Panc1 (cell line): ENCODE data around the gene LMLN. TPM values are rescaled to one million over a fixed set of nuclear protein-coding genes. Genes with fewer than 3 reads are reported as not detected.

Source experiments
- ATAC-seq: fragments of 200-7000 bp; cut with Tn5 transposase; 2 replicates; pipeline ENCODE4 v1.9.1; 2020; ENCODE audit warnings: mild to moderate bottlenecking, moderate library complexity
- BruUV-seq: library from RNA; stranded (reverse); fragments of 400-500 nt; replicated peaks from 2 replicates; lab custom pipeline; 2021; lab: Mats Ljungman, UMichigan
- CTCF ChIA-PET: fragments of 300-600 bp; sonication (Branson Sonifier 250); formaldehyde crosslinking; loops from one replicate; lab custom pipeline; 2022; ENCODE audit warnings: antibody characterized with exemption; lab: Charles Lee
- POLR2A ChIA-PET: fragments of 300-600 bp; sonication (Branson Sonifier 250); formaldehyde crosslinking; loops from one replicate; lab custom pipeline; 2022; ENCODE audit warnings: antibody characterized with exemption; lab: Charles Lee
- DNase-seq: peaks from one replicate; pipeline ENCODE4 v3.0.0-alpha.2; 2010; ENCODE audit warnings: low read depth, low spot score
- H3K27ac ChIP-seq: 2 replicates; pipeline ENCODE4 v1.5.1; 2011; ENCODE audit warnings: mild to moderate bottlenecking, low read length, inconsistent platforms
- H3K27me3 ChIP-seq: fragments of 200-500 bp; sonication (Bioruptor generic); 2 replicates; pipeline ENCODE4 v1.6.0; 2014; ENCODE audit warnings: low read length, inconsistent platforms; ENCODE audit not compliant: control insufficient read depth, insufficient read depth
- H3K36me3 ChIP-seq: fragments of 200-500 bp; sonication (Bioruptor generic); 2 replicates; pipeline ENCODE4 v1.5.1; 2014; ENCODE audit warnings: inconsistent platforms, mild to moderate bottlenecking, low read length, moderate library complexity; ENCODE audit not compliant: control insufficient read depth, insufficient read depth
- H3K4me1 ChIP-seq: 2 replicates; pipeline ENCODE4 v1.5.1; 2011; ENCODE audit warnings: inconsistent platforms, mild to moderate bottlenecking, low read length, moderate library complexity; ENCODE audit not compliant: control insufficient read depth, insufficient read depth
- H3K4me3 ChIP-seq, 2 experiments: 2 replicates each; pipeline ENCODE4 v1.5.1; 2011 to 2012; ENCODE audit warnings: low read depth in 2 of 2, low read length in 2 of 2, mild to moderate bottlenecking in 2 of 2, inconsistent platforms in 1 of 2, moderate library complexity in 1 of 2
- H3K9me3 ChIP-seq: fragments of 200-500 bp; sonication (Bioruptor generic); 2 replicates; pipeline ENCODE4 v1.5.1; 2014; ENCODE audit warnings: low read depth, mild to moderate bottlenecking, inconsistent platforms, low read length, moderate library complexity; ENCODE audit not compliant: control insufficient read depth, insufficient read depth
- POLR2AphosphoS5 ChIP-seq: IDR thresholded peaks from 2 replicates; pipeline ENCODE4 v1.6.1; 2012; ENCODE audit warnings: mild to moderate bottlenecking, low read depth, low read length, moderate library complexity
- SIN3A ChIP-seq: IDR thresholded peaks from 2 replicates; pipeline ENCODE4 v1.6.1; 2012; ENCODE audit warnings: low read depth, mild to moderate bottlenecking, low read length, moderate library complexity, borderline replicate concordance; ENCODE audit not compliant: insufficient read depth
- TCF7L2 ChIP-seq: IDR thresholded peaks from 2 replicates; pipeline ENCODE4 v1.6.1; 2011; ENCODE audit warnings: mild to moderate bottlenecking, low read depth, low read length, inconsistent platforms
- in situ Hi-C: cut with HindIII; loops from 2 replicates; pipeline ENCODE4 v1.10.0; 2016; ENCODE audit warnings: low sequenced_read_pairs, low pct_unique_long_range_greater_than_20kb
- intact Hi-C: fragments of 100-400 bp; cut with micrococcal nuclease; formaldehyde crosslinking; loops from one replicate; pipeline ENCODE4 v1.10.0; 2022; ENCODE audit not compliant: unreplicated experiment
- total RNA-seq: library from RNA; stranded (reverse); gene quantifications from one replicate; pipeline ENCODE4 v1.2.1, GENCODE V29; 2021; ENCODE audit not compliant: unreplicated experiment
- TF ChIP-seq, protein P1 (sequence below): fragments of 450-650 bp; IDR thresholded peaks from 2 replicates; pipeline ENCODE4 v1.5.1; 2017; ENCODE audit warnings: mild to moderate bottlenecking
- TF ChIP-seq, protein P2 (sequence below), 2 experiments: IDR thresholded peaks; 2 replicates each; pipeline ENCODE4 v1.6.1; 2011 to 2012; ENCODE audit warnings: low read depth in 2 of 2, control low read depth in 1 of 2, low read length in 1 of 2, mild to moderate bottlenecking in 1 of 2, moderate library complexity in 1 of 2; ENCODE audit not compliant: insufficient read depth in 1 of 2

The LMLN gene
- total RNA-seq, 1 experiment from 2014 or later, result 21.8 TPM

GRCh38 chr3:198079771-198080520 is 119.9 kb downstream of the LMLN start:
- Histone ChIP-seq H3K36me3 (0 out of 2 replicates have a peak, but pooled peaks cover 2% of the 10 kb centered on the region), H3K9me3 (no peaks in the 10 kb centered on the region), H3K4me1 (peaks cover 6% of the 10 kb centered on the region), H3K27ac (peak overlapping the region; percentile 63; the same call in 1 of the 2 replicates), H3K4me3 (peak overlapping the region; percentile 53 to 74), H3K27me3 (peaks cover 25% of the 10 kb centered on the region)
- DNase-seq (no peak), ATAC-seq (peak; percentile 79)
- in situ Hi-C loops (no loop called here), intact Hi-C loops (no loop called here)
- ChIA-PET CTCF (interaction anchor here (0.6 to 1.6 kb wide), 7 partner anchors 8 to 177 kb away, joined by 3 to 5 read pairs (median 4); no protein-coding TSS in a partner anchor), POLR2A (no interaction called here)
- TF ChIP-seq SIN3A (no peak), POLR2AphosphoS5 (no peak), TCF7L2 (no peak)
- TF ChIP-seq, protein P1, sequence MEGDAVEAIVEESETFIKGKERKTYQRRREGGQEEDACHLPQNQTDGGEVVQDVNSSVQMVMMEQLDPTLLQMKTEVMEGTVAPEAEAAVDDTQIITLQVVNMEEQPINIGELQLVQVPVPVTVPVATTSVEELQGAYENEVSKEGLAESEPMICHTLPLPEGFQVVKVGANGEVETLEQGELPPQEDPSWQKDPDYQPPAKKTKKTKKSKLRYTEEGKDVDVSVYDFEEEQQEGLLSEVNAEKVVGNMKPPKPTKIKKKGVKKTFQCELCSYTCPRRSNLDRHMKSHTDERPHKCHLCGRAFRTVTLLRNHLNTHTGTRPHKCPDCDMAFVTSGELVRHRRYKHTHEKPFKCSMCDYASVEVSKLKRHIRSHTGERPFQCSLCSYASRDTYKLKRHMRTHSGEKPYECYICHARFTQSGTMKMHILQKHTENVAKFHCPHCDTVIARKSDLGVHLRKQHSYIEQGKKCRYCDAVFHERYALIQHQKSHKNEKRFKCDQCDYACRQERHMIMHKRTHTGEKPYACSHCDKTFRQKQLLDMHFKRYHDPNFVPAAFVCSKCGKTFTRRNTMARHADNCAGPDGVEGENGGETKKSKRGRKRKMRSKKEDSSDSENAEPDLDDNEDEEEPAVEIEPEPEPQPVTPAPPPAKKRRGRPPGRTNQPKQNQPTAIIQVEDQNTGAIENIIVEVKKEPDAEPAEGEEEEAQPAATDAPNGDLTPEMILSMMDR, result no peak
- TF ChIP-seq, protein P2, sequence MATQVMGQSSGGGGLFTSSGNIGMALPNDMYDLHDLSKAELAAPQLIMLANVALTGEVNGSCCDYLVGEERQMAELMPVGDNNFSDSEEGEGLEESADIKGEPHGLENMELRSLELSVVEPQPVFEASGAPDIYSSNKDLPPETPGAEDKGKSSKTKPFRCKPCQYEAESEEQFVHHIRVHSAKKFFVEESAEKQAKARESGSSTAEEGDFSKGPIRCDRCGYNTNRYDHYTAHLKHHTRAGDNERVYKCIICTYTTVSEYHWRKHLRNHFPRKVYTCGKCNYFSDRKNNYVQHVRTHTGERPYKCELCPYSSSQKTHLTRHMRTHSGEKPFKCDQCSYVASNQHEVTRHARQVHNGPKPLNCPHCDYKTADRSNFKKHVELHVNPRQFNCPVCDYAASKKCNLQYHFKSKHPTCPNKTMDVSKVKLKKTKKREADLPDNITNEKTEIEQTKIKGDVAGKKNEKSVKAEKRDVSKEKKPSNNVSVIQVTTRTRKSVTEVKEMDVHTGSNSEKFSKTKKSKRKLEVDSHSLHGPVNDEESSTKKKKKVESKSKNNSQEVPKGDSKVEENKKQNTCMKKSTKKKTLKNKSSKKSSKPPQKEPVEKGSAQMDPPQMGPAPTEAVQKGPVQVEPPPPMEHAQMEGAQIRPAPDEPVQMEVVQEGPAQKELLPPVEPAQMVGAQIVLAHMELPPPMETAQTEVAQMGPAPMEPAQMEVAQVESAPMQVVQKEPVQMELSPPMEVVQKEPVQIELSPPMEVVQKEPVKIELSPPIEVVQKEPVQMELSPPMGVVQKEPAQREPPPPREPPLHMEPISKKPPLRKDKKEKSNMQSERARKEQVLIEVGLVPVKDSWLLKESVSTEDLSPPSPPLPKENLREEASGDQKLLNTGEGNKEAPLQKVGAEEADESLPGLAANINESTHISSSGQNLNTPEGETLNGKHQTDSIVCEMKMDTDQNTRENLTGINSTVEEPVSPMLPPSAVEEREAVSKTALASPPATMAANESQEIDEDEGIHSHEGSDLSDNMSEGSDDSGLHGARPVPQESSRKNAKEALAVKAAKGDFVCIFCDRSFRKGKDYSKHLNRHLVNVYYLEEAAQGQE (IDR thresholded peaks at IDR 0.05; ENCODE audit: insufficient read depth in 1 of 2, low read depth in 2 of 2, low read length in 1 of 2), result no peak
- no TSS peak for BruUV-seq

- DNase-seq, result no peak
- CTCF ChIA-PET, result interaction anchor here (0.6 to 1.6 kb wide), 7 partner anchors 9 to 178 kb away, joined by 3 to 5 read pairs (median 4); no protein-coding TSS in a partner anchor
- peak; percentile 96 for ATAC-seq
- Histone ChIP-seq H3K9me3 (no peaks in the 10 kb centered on the region), H3K36me3 (0 out of 2 replicates have a peak, but pooled peaks cover 2% of the 10 kb centered on the region), H3K4me1 (peaks cover 6% of the 10 kb centered on the region), H3K4me3 (peak overlapping the region; percentile 53 to 74), H3K27ac (peak overlapping the region; percentile 63; the same call in 1 of the 2 replicates), H3K27me3 (peaks cover 34% of the 10 kb centered on the region)
- TF ChIP-seq POLR2AphosphoS5 (no peak), SIN3A (no peak), TCF7L2 (no peak)
- TF ChIP-seq, protein P2 (IDR thresholded peaks at IDR 0.05; ENCODE audit: insufficient read depth in 1 of 2, low read depth in 2 of 2, low read length in 1 of 2), result no peak
- TF ChIP-seq, protein P1, result peak; percentile 97
- BruUV-seq, result no TSS peak
- in situ Hi-C loops (no loop called here), intact Hi-C loops (no loop called here)
- POLR2A ChIA-PET, result no interaction called here
Measured at GRCh38 chr3:198080521-198081384, 120.7 kb downstream of the LMLN start.
